ENCODE data around the gene PRSS2.

DNA sequence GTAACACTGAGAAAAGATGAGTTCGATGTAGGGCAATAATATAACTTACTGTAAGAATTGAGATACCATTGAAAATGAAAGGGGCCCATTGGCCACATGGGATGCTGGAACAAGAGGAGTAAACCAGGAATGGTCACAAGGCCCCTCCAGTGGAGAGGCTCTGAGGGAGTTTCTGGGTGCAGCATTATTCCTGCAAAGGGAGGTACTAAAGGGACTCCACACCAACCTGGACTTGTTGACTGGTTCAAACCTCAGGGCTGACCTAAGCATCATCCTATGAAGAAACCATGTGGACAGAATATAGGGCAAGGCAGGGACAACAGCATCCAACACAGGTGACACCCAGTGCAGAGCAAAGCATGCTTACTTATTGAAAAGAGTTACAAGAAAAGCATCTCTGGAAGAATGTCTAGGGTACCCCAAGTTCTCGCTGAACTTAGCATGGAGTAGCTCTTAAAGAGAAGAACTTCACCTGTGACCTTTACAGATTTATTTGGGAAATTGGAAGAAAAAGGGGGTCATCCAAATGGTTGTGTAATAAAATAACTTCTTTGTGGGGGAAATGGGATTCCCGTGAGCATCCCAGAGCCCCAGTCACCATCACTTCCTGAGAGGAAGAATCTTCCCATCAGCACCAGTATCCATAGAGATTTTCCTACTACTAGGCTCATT, 34.7 kb downstream of the PRSS2 start:
- TF ChIP-seq, protein P1, sequence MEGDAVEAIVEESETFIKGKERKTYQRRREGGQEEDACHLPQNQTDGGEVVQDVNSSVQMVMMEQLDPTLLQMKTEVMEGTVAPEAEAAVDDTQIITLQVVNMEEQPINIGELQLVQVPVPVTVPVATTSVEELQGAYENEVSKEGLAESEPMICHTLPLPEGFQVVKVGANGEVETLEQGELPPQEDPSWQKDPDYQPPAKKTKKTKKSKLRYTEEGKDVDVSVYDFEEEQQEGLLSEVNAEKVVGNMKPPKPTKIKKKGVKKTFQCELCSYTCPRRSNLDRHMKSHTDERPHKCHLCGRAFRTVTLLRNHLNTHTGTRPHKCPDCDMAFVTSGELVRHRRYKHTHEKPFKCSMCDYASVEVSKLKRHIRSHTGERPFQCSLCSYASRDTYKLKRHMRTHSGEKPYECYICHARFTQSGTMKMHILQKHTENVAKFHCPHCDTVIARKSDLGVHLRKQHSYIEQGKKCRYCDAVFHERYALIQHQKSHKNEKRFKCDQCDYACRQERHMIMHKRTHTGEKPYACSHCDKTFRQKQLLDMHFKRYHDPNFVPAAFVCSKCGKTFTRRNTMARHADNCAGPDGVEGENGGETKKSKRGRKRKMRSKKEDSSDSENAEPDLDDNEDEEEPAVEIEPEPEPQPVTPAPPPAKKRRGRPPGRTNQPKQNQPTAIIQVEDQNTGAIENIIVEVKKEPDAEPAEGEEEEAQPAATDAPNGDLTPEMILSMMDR (IDR thresholded peaks at IDR 0.05): no peak
- TF ChIP-seq POLR2AphosphoS5 (IDR thresholded peaks at IDR 0.05; ENCODE audit: low read depth, low read length): no peak
- no peak for TF ChIP-seq SIN3A (IDR thresholded peaks at IDR 0.05; ENCODE audit: borderline replicate concordance, insufficient read depth, low read depth, low read length)
- TF ChIP-seq, protein P2, sequence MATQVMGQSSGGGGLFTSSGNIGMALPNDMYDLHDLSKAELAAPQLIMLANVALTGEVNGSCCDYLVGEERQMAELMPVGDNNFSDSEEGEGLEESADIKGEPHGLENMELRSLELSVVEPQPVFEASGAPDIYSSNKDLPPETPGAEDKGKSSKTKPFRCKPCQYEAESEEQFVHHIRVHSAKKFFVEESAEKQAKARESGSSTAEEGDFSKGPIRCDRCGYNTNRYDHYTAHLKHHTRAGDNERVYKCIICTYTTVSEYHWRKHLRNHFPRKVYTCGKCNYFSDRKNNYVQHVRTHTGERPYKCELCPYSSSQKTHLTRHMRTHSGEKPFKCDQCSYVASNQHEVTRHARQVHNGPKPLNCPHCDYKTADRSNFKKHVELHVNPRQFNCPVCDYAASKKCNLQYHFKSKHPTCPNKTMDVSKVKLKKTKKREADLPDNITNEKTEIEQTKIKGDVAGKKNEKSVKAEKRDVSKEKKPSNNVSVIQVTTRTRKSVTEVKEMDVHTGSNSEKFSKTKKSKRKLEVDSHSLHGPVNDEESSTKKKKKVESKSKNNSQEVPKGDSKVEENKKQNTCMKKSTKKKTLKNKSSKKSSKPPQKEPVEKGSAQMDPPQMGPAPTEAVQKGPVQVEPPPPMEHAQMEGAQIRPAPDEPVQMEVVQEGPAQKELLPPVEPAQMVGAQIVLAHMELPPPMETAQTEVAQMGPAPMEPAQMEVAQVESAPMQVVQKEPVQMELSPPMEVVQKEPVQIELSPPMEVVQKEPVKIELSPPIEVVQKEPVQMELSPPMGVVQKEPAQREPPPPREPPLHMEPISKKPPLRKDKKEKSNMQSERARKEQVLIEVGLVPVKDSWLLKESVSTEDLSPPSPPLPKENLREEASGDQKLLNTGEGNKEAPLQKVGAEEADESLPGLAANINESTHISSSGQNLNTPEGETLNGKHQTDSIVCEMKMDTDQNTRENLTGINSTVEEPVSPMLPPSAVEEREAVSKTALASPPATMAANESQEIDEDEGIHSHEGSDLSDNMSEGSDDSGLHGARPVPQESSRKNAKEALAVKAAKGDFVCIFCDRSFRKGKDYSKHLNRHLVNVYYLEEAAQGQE (IDR thresholded peaks at IDR 0.05; ENCODE audit: insufficient read depth in 1 of 2, low read depth in 2 of 2, low read length in 1 of 2): no peak
